ENCODE measurements around the gene FAM170B. TPM values are rescaled to one million over a fixed set of nuclear protein-coding genes. Genes with fewer than 3 reads are reported as not detected.

The FAM170B gene
- total RNA-seq, 4 donors from 2014 or later: not detected

GRCh38 chr10:49129376-49129775 lies 4.4 kb downstream of the FAM170B start:
- Histone ChIP-seq H3K4me3 (no peak overlapping the region), H3K4me1 (peaks cover 0 to 10% (median 0%) of the 10 kb centered on the region in 3 donors), H3K27ac (no peak overlapping the region), H3K27me3 (no peaks in the 10 kb centered on the region), H3K9me3 (no peaks in the 10 kb centered on the region), H3K36me3 (no peaks in the 10 kb centered on the region)
- DNase-seq: no peak
- 61 to 64% methylated on average over 1 of the region's 1 CpG for WGBS, 2 donors
- no peak for TF ChIP-seq POLR2A (IDR thresholded peaks at IDR 0.05)
- no peak for TF ChIP-seq CTCF (IDR thresholded peaks at IDR 0.05)
- intact Hi-C loops (cut with DNase I): no loop called here

GRCh38 chr10:49128854-49129253 lies 5.0 kb downstream of the FAM170B start:
- Histone ChIP-seq H3K9me3 (no peaks in the 10 kb centered on the region), H3K4me1 (peaks cover 0 to 10% (median 0%) of the 10 kb centered on the region in 3 donors), H3K4me3 (no peak overlapping the region), H3K36me3 (no peaks in the 10 kb centered on the region), H3K27me3 (no peaks in the 10 kb centered on the region), H3K27ac (no peak overlapping the region)
- WGBS, 2 donors: 78 to 86% methylated on average over 4 of the region's 4 CpGs
- intact Hi-C loops (cut with DNase I): no loop called here
- no peak for DNase-seq
- no peak for TF ChIP-seq POLR2A (IDR thresholded peaks at IDR 0.05)
- TF ChIP-seq CTCF (IDR thresholded peaks at IDR 0.05): no peak

- H3K9me3 ChIP-seq: no peaks in the 10 kb centered on the region
- no peak for DNase-seq
- 72 to 76% methylated on average over 7 of the region's 7 CpGs for WGBS, 2 donors
- H3K27ac ChIP-seq: no peak overlapping the region
- TF ChIP-seq POLR2A (IDR thresholded peaks at IDR 0.05): no peak
- no peak for TF ChIP-seq CTCF (IDR thresholded peaks at IDR 0.05)
- H3K27me3 ChIP-seq: no peaks in the 10 kb centered on the region
- intact Hi-C loops (cut with DNase I): no loop called here
- H3K4me1 ChIP-seq: no peaks in the 10 kb centered on the region
- H3K36me3 ChIP-seq: no peaks in the 10 kb centered on the region
- no peak overlapping the region for H3K4me3 ChIP-seq
Measured at GRCh38 chr10:49123981-49124950, 9.6 kb downstream of the FAM170B start.

- WGBS, 2 donors: 66 to 77% methylated on average over 3 of the region's 3 CpGs
- TF ChIP-seq POLR2A (IDR thresholded peaks at IDR 0.05) (no peak), CTCF (IDR thresholded peaks at IDR 0.05) (no peak)
- intact Hi-C loops (cut with DNase I): no loop called here
Measured at GRCh38 chr10:49120911-49121310, 12.9 kb downstream of the FAM170B start.

DNA sequence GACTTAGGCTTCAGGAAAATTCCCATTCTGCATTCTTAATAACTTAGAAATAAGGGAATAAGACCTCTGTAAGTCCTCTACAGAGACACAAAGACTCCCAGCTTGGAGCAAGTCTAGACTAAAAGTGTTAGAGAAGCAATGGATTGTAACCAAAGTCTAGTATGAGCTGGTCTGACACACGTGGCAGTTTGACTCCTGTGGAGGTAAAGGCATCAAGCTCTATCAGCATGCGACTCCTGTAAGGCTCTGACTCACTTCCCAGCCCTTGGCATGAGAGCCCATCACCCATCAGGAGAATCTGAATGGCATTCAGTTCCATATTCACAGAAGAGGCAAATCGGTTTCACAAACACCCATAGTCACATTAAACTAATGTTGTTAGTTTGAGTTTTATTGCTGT lies 14.1 kb downstream of the FAM170B start:
- no peak for DNase-seq
- Histone ChIP-seq H3K4me1 (peaks cover 0 to 9% (median 1%) of the 10 kb centered on the region in 3 donors), H3K4me3 (no peak overlapping the region), H3K27me3 (peaks cover 0 to 10% (median 0%) of the 10 kb centered on the region in 4 donors), H3K9me3 (no peaks in the 10 kb centered on the region), H3K36me3 (no peaks in the 10 kb centered on the region), H3K27ac (no peak overlapping the region)
- intact Hi-C loops (cut with DNase I): no loop called here
- TF ChIP-seq CTCF (IDR thresholded peaks at IDR 0.05) (no peak), POLR2A (IDR thresholded peaks at IDR 0.05) (no peak)
- 36 to 63% methylated on average over 3 of the region's 3 CpGs for WGBS, 2 donors

More at GRCh38 chr10:49120911-49121310, 12.9 kb downstream of the FAM170B start:
- peaks cover 0 to 1% (median 0%) of the 10 kb centered on the region in 3 donors for H3K4me1 ChIP-seq
- H3K36me3 ChIP-seq: no peaks in the 10 kb centered on the region
- no peak overlapping the region for H3K27ac ChIP-seq
- no peak for DNase-seq
- H3K4me3 ChIP-seq: no peak overlapping the region
- H3K9me3 ChIP-seq: no peaks in the 10 kb centered on the region
- peaks cover 0 to under 1% (median 0%) of the 10 kb centered on the region in 4 donors for H3K27me3 ChIP-seq

All from esophagus squamous epithelium (tissue), 5 donors.